ENCODE results near the gene CLCA2. TPM values are rescaled to one million over a fixed set of nuclear protein-coding genes. Genes with fewer than 3 reads are reported as not detected.

Gene CLCA2
- polyA plus RNA-seq, 1 experiment, result 0.42 TPM

DNA sequence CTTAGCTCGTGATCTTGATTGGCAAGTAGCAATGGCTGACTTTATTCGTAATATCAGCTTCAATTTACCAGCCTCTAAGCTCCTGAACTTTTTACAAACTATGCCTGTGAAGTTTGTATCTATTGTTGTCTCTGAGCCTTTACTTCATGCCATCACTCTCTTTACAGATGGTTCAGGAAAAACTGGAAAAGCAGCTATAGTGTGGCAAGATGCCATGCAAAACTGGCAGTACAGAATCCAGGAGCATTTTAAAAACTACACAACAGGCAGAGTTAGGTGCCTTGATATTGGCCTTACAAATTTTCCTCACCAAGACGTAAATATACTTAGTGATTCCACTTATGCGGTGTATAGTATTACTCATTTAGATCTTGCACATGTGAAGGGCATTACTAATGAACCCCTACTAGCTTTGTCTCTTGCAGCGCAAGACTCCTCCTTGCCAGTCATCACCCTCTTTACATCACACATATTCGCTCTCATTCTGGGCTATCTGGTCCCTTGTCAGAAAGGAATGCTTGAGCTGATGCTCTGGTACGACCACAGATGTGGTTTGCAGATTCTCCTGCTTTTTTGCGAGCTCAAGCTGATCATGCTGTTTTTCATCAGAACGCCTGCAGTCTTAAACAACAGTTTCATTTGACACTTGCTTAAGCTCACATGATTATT, 81.1 kb downstream of the CLCA2 start:
- TF ChIP-seq, protein P1, sequence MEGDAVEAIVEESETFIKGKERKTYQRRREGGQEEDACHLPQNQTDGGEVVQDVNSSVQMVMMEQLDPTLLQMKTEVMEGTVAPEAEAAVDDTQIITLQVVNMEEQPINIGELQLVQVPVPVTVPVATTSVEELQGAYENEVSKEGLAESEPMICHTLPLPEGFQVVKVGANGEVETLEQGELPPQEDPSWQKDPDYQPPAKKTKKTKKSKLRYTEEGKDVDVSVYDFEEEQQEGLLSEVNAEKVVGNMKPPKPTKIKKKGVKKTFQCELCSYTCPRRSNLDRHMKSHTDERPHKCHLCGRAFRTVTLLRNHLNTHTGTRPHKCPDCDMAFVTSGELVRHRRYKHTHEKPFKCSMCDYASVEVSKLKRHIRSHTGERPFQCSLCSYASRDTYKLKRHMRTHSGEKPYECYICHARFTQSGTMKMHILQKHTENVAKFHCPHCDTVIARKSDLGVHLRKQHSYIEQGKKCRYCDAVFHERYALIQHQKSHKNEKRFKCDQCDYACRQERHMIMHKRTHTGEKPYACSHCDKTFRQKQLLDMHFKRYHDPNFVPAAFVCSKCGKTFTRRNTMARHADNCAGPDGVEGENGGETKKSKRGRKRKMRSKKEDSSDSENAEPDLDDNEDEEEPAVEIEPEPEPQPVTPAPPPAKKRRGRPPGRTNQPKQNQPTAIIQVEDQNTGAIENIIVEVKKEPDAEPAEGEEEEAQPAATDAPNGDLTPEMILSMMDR (IDR thresholded peaks at IDR 0.05; ENCODE audit: insufficient read depth, low read depth, low read length), result no peak
- ChIA-PET CTCF (interaction anchor here (0.6 to 6.6 kb wide), 9 partner anchors 12 to 360 kb away, joined by 3 to 75 read pairs (median 4); partner anchors contain the start of gene SH3GLB1), POLR2A (interaction anchor here (0.6 kb wide), 1 partner anchor 195 kb away, joined by 3 read pairs; no protein-coding TSS in a partner anchor)
- DNase-seq (ENCODE audit: low read depth), result no peak
- H3K27me3 ChIP-seq (ENCODE audit: control insufficient read depth, insufficient read depth, low read length), result no peaks in the 10 kb centered on the region
- H3K4me3 ChIP-seq (ENCODE audit: low read depth, low read length), result no peak overlapping the region
- no peaks in the 10 kb centered on the region for H3K36me3 ChIP-seq (ENCODE audit: control insufficient read depth, insufficient read depth, low read length)

DNA sequence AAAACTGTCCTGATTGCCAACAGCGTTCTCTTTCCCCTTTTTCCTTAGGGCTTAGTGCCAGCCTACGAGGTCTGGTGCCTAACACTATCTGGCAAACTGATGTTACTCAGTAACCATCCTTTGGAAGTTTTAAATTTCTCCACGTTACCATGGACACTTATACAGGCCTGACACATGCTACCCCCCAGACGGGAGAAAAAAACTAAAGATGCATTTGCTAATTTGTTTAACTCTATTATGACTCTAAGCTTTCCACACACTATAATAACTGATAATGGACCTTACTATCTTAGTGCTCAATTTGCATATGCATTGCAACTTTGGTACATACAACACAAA, 81.6 kb downstream of the CLCA2 start:
- TF ChIP-seq, protein P1 (IDR thresholded peaks at IDR 0.05; ENCODE audit: insufficient read depth, low read depth, low read length), result no peak
- DNase-seq (ENCODE audit: low read depth), result no peak
- CTCF ChIA-PET, result interaction anchor here (0.8 to 6.6 kb wide), 11 partner anchors 12 to 199 kb away, joined by 3 to 75 read pairs (median 4); partner anchors contain the start of gene SH3GLB1
- POLR2A ChIA-PET, result no interaction called here
- H3K36me3 ChIP-seq (ENCODE audit: control insufficient read depth, insufficient read depth, low read length), result no peaks in the 10 kb centered on the region
- no peaks in the 10 kb centered on the region for H3K27me3 ChIP-seq (ENCODE audit: control insufficient read depth, insufficient read depth, low read length)
- no peak overlapping the region for H3K4me3 ChIP-seq (ENCODE audit: low read depth, low read length)

Other genes starting within 250 kb of the CLCA2 start
- 5.9 and 11.9 TPM in 2 replicates for gene ODF2L, start 27.8 kb upstream of the CLCA2 start, polyA plus RNA-seq (2011; rRNA removed)
- gene CLCA1, start 44.8 kb downstream of the CLCA2 start, polyA plus RNA-seq (2011; rRNA removed), result not detected in 2 replicates
- gene CLCA4, start 122.9 kb downstream of the CLCA2 start, polyA plus RNA-seq (2011; rRNA removed), result not detected in 2 replicates